GM12872 (cell line): ENCODE measurements around the gene KCNC3.

Experiments
- CTCF ChIP-seq: IDR thresholded peaks from 3 replicates; pipeline ENCODE4 v1.5.1; 2011; ENCODE audit warnings: low read depth, mild to moderate bottlenecking, low read length, moderate library complexity; ENCODE audit not compliant: insufficient read depth

KCNC3 gene

GRCh38 chr19:50325310-50326100 is 3.7 kb downstream of the KCNC3 start:
- TF ChIP-seq CTCF = no peak

GRCh38 chr19:50324331-50324730 is 4.8 kb downstream of the KCNC3 start:
- TF ChIP-seq CTCF = no peak

GRCh38 chr19:50323782-50324133 is 5.4 kb downstream of the KCNC3 start:
- no peak for TF ChIP-seq CTCF

- TF ChIP-seq CTCF = no peak
These were observed 6.0 kb downstream of the KCNC3 start for GRCh38 chr19:50322931-50323781.

GRCh38 chr19:50322234-50322633 is 6.9 kb downstream of the KCNC3 start:
- no peak for TF ChIP-seq CTCF

GRCh38 chr19:50321831-50322230 is 7.3 kb downstream of the KCNC3 start:
- TF ChIP-seq CTCF = no peak

- TF ChIP-seq CTCF = no peak
These were observed 8.6 kb downstream of the KCNC3 start for GRCh38 chr19:50320596-50320995.
